22Rv1 (cell line): ENCODE data around the gene ACSS2.

Source experiments
- H3K27ac ChIP-seq: fragments of 450-650 bp; 2 replicates; pipeline ENCODE4 v1.5.1; 2017
- CTCF ChIP-seq: fragments of 450-650 bp; IDR thresholded peaks from 2 replicates; pipeline ENCODE4 v1.5.1; 2017; ENCODE audit warnings: mild to moderate bottlenecking
- ZFX ChIP-seq: fragments of 450-650 bp; IDR thresholded peaks from 2 replicates; pipeline ENCODE4 v1.6.1; 2017; ENCODE audit warnings: antibody characterized with exemption, borderline replicate concordance

ACSS2 gene

DNA sequence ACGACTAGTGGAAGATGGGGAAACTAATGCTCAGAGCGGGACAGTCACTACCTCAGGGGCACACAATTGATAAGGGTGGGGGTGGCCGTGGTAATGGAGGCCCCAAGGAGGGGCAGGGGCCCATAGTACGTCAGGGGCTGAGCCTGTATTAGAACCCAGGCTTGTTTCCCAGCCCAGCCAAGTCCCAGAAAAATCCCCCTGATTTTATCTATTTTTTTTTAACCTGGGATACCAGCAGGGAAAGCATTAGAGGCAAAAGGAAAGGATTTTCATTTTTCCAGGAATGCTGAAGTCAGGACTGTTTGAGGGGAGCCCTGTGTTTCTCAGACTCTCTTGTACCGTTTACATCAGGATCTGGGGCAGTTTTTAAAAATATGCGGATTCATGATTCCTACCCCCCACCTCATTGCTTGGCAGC lies 79.6 kb downstream of the ACSS2 start:
- TF ChIP-seq CTCF = peak; percentile 43
- TF ChIP-seq ZFX = no peak
- H3K27ac ChIP-seq = peak overlapping the region; percentile 91

DNA sequence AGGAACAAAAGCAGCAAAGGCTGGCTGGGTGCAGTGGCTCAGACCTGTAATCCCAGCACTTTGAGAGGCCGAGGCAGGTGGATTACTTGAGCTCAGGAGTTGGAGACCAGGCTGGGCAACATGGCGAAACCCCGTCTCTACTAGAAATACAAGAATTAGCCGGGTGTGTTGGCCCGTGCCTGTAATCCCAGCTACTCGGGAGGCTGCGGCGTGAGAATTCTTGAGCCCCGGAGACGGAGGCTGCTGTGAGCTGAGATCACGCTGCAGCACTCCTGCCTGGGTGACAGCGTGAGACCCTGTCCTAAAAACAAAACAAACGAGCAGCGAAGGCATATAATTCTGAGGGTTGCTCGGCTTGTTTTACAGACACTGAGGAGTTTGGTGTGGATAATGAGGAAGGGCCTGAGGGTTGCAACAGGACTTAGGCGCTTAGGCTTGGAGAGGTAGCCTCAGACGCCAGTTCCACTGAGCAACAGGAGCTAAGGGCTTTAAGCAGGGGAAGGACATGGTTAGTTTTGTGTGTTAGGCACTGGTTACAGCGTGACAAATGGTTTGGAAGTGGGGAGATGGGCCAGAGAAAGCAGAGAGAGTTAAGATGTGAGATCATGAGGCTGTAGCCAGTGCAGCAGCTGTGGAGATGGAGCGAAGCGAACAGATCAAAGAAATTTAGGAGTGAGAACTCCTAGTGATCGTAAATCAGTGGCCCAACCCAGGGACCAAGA lies 80.5 kb downstream of the ACSS2 start:
- TF ChIP-seq ZFX (no peak), CTCF (no peak)
- H3K27ac ChIP-seq = no peak overlapping the region

GRCh38 chr20:34964486-34964885 lies 88.1 kb downstream of the ACSS2 start:
- H3K27ac ChIP-seq = no peak overlapping the region
- no peak for TF ChIP-seq ZFX
- no peak for TF ChIP-seq CTCF

GRCh38 chr20:34965051-34965450 lies 88.6 kb downstream of the ACSS2 start:
- no peak for TF ChIP-seq CTCF
- TF ChIP-seq ZFX = no peak

DNA sequence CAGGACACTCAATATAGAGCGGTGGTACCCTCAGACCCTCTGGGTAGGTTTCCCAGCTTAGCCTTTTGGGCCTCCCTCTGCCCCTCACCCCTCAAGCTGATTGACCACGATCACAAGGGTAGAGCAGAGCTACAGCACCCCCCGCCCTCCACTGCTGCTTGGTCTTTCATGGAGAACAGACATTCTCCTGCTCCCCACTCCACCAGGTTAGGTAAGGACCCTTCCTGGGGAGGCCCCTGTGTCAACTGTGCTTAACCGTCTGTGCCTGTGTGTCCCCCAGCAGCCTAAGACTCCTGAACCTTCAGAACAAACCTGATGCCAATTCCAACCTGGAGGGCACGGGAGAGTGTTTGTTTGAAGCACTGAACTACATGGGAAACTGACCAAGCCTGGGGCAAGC lies 91.0 kb downstream of the ACSS2 start:
- no peak overlapping the region for H3K27ac ChIP-seq
- TF ChIP-seq CTCF (no peak), ZFX (no peak)

More at GRCh38 chr20:34965051-34965450, 88.6 kb downstream of the ACSS2 start:
- no peak overlapping the region for H3K27ac ChIP-seq

DNA sequence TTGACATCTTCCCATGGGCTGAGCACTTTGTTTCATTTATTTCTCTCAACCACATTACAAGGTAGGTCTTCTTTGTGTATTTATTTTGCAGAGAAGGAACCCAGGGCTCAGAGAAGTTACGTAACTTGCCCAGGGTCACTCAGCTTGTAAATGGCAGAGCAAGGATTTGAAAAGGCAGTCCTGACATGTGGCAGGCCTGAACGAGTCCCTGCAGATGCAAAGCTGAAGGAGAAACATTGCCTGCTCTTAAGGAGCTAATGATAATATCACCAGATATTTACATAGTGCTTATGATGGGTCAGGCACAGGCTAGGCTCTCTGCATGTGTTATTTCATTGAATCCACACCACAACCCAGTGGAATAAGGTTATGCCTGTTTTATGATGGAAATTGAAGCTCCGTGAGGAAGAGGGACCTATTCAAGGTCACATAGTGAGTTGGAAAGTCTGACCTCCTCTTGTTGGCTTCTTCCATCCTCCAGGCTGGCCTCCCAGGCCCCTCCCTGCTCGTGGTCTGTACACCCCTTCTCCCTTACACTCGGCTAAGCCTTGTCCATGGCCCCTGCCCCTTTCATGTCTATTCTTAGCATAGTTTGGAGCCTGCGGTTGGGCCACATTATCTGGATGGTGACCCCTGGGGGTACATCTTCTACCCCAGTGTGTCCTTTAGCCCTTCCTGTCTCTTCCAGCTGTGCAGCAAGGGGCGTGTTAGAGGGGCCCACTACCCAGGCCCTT lies 91.8 kb downstream of the ACSS2 start:
- H3K27ac ChIP-seq = no peak overlapping the region
- TF ChIP-seq ZFX = no peak
- TF ChIP-seq CTCF = no peak
